ENCODE measurements around the gene TUBB6.
A peak's percentile ranks its signal among the peaks of the same experiment; 100 is the strongest.

The TUBB6 gene

DNA sequence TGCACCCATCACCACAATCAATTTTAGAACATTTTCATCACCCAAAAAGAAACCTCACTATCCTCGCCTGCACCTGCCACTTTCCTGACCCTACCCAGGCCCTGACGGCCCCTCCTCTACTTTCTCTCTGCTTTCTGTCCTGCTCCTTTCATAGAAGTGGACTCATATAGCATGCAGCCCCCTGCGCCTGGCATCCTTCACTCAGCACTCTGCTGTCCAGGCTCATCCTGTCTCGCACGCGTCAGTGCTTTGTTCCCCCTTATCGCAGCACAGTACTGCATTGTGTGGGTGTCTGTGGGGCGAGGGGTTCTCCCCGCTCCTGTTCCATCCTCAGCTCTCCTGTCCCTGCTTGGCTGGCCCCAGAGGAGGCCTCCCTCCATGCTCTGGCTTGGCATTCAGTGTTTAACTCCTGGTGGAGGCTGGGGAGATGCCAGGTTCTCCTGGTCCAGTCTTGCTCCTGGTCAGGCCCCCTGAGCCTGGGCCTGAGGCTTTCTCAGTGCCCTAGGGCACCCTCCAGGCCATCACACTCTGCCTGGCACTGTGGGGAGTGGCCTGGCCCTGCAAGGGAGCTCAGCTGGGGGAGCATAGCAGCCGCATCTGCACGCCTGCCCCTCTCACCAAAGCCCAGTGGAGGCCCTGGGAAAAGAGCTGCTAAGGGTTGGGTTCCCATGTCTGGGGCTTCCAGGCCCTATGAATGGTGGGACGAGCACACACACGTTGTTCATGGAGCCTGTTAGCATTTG lies 6.6 kb upstream of the TUBB6 start:
- DNase-seq (ENCODE audit: low spot score), result no peak
- peaks cover 42% of the 10 kb centered on the region for H3K27me3 Mint-ChIP-seq (ENCODE audit: low read depth)
- no peaks in the 10 kb centered on the region for H3K36me3 Mint-ChIP-seq (ENCODE audit: low read depth)
- H3K4me3 Mint-ChIP-seq, result no peak overlapping the region
- no peaks in the 10 kb centered on the region for H3K4me1 Mint-ChIP-seq (ENCODE audit: low read depth)
- no peaks in the 10 kb centered on the region for H3K9me3 Mint-ChIP-seq
- no peak overlapping the region for H3K27ac Mint-ChIP-seq

- peaks cover 6% of the 10 kb centered on the region for H3K4me1 Mint-ChIP-seq (ENCODE audit: low read depth)
- no peaks in the 10 kb centered on the region for H3K36me3 Mint-ChIP-seq (ENCODE audit: low read depth)
- H3K4me3 Mint-ChIP-seq, result no peak overlapping the region
Measured at GRCh38 chr18:12302391-12303147, 5.5 kb upstream of the TUBB6 start.

GRCh38 chr18:12304351-12305210 lies 3.5 kb upstream of the TUBB6 start:
- Mint-ChIP-seq H3K36me3 (ENCODE audit: low read depth) (peaks cover 2% of the 10 kb centered on the region), H3K4me1 (ENCODE audit: low read depth) (peaks cover 8% of the 10 kb centered on the region), H3K27me3 (ENCODE audit: low read depth) (peaks cover 49% of the 10 kb centered on the region), H3K4me3 (no peak overlapping the region), H3K9me3 (no peaks in the 10 kb centered on the region), H3K27ac (no peak overlapping the region)
- DNase-seq (ENCODE audit: low spot score), result no peak

More at GRCh38 chr18:12302391-12303147, 5.5 kb upstream of the TUBB6 start:
- DNase-seq (ENCODE audit: low spot score), result no peak
- no peak overlapping the region for H3K27ac Mint-ChIP-seq
- no peaks in the 10 kb centered on the region for H3K9me3 Mint-ChIP-seq
- peaks cover 51% of the 10 kb centered on the region for H3K27me3 Mint-ChIP-seq (ENCODE audit: low read depth)

- Mint-ChIP-seq H3K4me3 (no peak overlapping the region), H3K4me1 (ENCODE audit: low read depth) (peaks cover 12% of the 10 kb centered on the region), H3K27me3 (ENCODE audit: low read depth) (peaks cover 45% of the 10 kb centered on the region), H3K27ac (no peak overlapping the region), H3K36me3 (ENCODE audit: low read depth) (peaks cover 5% of the 10 kb centered on the region), H3K9me3 (no peaks in the 10 kb centered on the region)
- DNase-seq (ENCODE audit: low spot score), result no peak
Measured at GRCh38 chr18:12305211-12305610, 2.8 kb upstream of the TUBB6 start.

DNA sequence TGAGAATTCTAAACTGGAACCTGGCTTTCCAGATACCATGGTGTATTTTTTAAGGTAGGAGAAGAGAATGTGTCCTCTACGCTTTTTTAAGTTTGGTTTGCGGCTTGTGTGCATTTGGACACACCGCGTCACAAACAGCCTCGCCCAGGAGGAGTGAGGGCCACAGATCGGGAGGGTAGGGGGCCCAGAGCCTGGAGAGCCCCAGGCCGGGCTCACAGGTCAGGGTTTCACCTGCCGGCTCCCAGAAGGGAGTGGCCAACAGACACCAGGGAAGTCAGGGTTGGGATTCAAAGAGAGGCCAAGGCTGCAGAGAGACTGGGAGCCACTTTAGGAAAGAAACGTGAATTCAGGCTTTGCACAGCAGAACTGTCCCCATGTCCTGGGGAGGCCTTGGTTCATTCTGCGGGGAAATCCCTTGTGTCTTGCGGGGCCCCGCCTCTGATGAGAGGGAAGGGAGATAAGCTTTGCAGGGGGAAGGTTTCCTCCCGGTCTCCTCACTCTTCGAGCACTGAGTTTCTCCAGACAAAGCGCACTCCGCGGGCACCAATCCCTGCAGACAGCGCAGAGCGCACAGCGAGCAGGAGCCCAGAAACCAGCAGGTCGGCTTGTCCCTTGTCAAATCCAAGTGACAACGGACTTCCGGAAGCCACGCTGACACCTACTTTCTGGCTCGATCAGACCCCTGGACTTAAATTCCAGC lies 2.0 kb upstream of the TUBB6 start:
- peaks cover 40% of the 10 kb centered on the region for H3K27me3 Mint-ChIP-seq (ENCODE audit: low read depth)
- H3K4me3 Mint-ChIP-seq, result no peak overlapping the region
- no peak overlapping the region for H3K27ac Mint-ChIP-seq

DNA sequence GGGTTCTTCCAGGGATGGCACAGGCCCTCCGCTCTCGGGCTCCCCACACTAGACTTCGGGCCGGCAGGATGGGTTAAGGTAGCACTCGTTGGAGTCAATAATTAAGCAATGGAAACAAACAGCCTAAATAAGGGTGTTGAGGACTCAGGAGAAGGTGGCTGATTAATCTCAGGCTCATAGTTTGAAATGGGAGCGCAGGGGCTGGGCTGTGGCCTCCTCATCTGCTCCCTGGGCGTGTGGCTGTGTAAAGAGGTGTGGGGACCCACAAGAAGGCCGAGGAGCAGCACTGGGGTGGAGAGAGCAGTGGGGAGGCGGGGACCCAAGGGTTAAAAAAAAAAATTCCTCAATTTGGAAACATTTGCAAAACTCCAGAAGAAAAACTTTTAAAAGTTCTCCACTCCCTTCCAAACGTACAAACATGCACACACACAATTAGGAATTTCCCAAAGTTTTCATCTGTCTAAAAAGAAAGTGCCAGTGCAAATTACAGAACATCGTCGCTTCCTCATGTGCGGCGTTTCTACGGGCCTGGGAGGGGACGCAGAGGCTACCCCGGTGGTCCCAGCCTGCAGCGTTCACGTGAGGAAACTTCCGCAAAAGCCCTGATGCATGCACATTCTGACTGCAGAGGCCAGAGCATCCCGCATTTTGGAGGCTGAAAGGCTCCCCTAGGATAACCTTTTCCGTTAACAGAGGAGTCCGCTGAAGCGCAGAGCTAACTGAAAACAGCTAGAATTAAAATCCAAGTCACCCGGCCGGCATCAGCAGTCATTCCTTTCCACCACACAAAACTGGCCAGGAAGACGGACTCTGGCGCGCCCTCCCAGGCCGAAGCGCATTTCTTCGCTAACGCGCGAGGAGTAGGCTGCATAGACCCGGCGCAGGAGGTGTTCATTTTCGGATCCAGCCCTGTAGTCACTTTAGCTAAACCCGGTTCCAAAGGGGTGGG lies 1.0 kb upstream of the TUBB6 start:
- peak overlapping the region; percentile 57 for H3K27ac Mint-ChIP-seq
- H3K4me3 Mint-ChIP-seq, result peak overlapping the region; percentile 85
- H3K27me3 Mint-ChIP-seq (ENCODE audit: low read depth), result peaks cover 37% of the 10 kb centered on the region
- no peak for DNase-seq (ENCODE audit: low spot score)
- H3K4me1 Mint-ChIP-seq (ENCODE audit: low read depth), result peaks cover 12% of the 10 kb centered on the region
- H3K9me3 Mint-ChIP-seq, result peaks cover 10% of the 10 kb centered on the region
- H3K36me3 Mint-ChIP-seq (ENCODE audit: low read depth), result peaks cover 18% of the 10 kb centered on the region

More for the DNA sequence above, 2.0 kb upstream of the TUBB6 start:
- Mint-ChIP-seq H3K9me3 (peaks cover 3% of the 10 kb centered on the region), H3K4me1 (ENCODE audit: low read depth) (peaks cover 12% of the 10 kb centered on the region), H3K36me3 (ENCODE audit: low read depth) (peaks cover 11% of the 10 kb centered on the region)
- no peak for DNase-seq (ENCODE audit: low spot score)

DNA sequence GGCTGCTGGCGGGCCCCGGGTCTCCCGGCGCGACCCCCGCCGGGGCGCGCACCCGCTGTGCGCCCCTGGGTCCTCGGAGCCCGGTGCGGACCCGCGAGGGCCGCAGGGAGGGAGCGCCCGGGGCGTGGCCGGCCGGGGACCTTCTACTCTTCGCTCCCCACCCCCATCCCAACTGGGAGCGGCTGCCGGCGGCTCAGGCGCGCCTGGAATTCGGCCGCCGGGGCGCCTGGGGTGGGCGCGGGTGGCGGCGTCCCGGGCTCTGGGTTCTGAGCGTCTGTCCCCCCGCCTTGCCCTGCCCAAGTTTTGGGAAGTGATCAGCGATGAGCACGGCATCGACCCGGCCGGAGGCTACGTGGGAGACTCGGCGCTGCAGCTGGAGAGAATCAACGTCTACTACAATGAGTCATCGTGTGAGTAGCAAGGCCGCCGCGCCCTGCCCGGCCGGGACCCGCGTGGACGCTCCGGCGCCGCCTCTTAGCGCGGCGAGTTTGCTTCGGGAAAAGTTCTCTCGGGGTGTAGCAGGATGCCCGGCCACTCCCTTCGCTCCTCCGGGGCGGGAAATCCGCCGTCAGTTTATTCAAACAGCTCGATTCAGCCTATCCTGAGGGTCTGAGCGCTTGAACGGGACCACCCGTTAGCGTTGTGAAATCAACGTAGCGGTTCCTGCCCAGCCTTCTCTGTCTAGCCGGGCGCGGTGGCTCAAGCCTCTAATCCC lies 502 bp downstream of the TUBB6 start:
- Mint-ChIP-seq H3K27ac (no peak overlapping the region), H3K4me1 (ENCODE audit: low read depth) (peaks cover 12% of the 10 kb centered on the region), H3K27me3 (ENCODE audit: low read depth) (peaks cover 37% of the 10 kb centered on the region), H3K36me3 (ENCODE audit: low read depth) (peaks cover 29% of the 10 kb centered on the region), H3K4me3 (peak overlapping the region; percentile 74), H3K9me3 (peaks cover 16% of the 10 kb centered on the region)
- peak; percentile 56 for DNase-seq (ENCODE audit: low spot score)

DNA sequence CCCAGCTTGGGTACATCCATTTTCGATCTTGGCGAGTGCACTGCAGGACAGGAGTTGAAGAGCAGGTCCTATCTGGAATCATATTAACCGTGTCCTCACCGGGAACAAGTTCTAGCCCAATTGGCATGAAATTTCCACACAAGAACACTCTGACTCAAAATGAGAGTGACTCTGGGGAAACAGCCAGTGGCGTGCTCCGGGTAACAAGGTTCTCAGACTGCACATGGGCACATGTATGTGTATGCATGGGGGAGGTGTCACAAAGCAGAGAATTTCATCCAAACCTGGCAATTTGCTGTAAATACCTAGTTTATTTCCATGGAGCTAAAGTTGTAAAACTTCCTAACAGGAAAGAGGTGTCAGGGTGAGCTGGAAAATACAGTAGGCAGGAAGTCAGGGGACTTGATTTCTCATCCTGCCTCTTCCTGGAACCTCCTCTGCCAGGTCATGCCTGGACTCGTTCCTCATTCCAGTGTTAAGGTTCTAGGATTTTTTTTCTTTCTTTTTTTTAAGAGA lies 1.7 kb downstream of the TUBB6 start:
- DNase-seq (ENCODE audit: low spot score), result no peak
- peaks cover 30% of the 10 kb centered on the region for H3K27me3 Mint-ChIP-seq (ENCODE audit: low read depth)
- no peak overlapping the region for H3K27ac Mint-ChIP-seq
- peaks cover 17% of the 10 kb centered on the region for H3K9me3 Mint-ChIP-seq
- peaks cover 29% of the 10 kb centered on the region for H3K36me3 Mint-ChIP-seq (ENCODE audit: low read depth)
- H3K4me3 Mint-ChIP-seq, result peak overlapping the region; percentile 74
- peaks cover 12% of the 10 kb centered on the region for H3K4me1 Mint-ChIP-seq (ENCODE audit: low read depth)

GRCh38 chr18:12310762-12311161 lies 2.7 kb downstream of the TUBB6 start:
- peaks cover 29% of the 10 kb centered on the region for H3K36me3 Mint-ChIP-seq (ENCODE audit: low read depth)
- peaks cover 12% of the 10 kb centered on the region for H3K4me1 Mint-ChIP-seq (ENCODE audit: low read depth)
- H3K27me3 Mint-ChIP-seq (ENCODE audit: low read depth), result peaks cover 26% of the 10 kb centered on the region
- H3K9me3 Mint-ChIP-seq, result peaks cover 17% of the 10 kb centered on the region
- no peak overlapping the region for H3K27ac Mint-ChIP-seq
- H3K4me3 Mint-ChIP-seq, result no peak overlapping the region
- DNase-seq (ENCODE audit: low spot score), result no peak

DNA sequence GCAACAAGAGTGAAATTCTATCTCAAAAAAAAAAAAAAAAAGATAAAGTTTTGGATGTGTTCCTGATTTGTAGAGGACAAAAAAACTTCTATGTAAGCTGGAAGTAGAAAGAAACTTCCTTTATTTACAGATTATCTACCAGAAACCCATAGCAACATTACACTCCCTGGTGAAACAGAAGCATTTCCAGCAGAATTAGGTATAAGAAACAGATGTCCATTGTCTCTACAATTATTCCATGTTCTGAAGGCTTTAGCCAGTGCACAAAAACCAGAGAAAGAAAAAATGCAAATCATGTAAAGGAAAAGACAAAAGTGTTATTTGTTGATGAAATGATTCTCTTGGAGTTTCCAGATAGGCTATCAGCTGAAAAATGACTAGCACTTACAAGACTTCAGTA lies 4.9 kb downstream of the TUBB6 start:
- Mint-ChIP-seq H3K36me3 (ENCODE audit: low read depth) (peaks cover 31% of the 10 kb centered on the region), H3K27me3 (ENCODE audit: low read depth) (peaks cover 7% of the 10 kb centered on the region), H3K4me1 (ENCODE audit: low read depth) (peaks cover 6% of the 10 kb centered on the region), H3K9me3 (peaks cover 17% of the 10 kb centered on the region), H3K27ac (no peak overlapping the region), H3K4me3 (no peak overlapping the region)
- no peak for DNase-seq (ENCODE audit: low spot score)

DNA sequence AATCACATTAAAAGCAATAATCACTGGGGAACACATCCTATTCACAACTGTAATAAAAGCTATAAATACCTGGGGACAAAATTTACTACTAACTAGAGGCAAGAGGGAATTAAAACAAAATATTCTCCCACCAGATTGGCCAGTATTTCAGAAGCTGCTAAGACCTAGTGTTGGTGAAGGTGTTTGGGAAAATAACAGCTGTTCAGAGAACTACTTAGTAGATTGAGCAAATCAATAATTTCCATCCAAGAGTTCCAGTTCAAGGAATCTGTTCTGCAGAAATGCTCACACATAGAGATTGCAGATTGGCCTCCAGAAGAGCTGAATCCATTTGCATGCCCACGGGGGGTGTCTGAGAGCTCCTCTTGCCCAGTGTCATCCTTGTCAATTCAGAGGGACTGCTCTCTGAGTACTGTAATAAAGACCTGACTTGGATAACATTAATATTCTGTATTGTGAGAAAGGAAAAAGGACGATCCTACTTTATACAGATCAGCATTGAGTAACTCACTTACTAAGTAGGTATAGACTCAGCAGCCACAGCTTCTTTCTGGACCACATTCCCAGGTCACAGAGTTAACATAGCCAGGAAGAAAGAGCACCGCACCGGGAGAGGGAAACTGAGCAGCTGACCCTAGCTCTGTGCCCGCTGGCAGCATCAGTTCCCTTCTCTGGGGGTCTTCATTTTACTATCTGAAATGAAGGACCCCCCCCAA lies 5.6 kb downstream of the TUBB6 start:
- Mint-ChIP-seq H3K4me1 (ENCODE audit: low read depth) (peaks cover 6% of the 10 kb centered on the region), H3K36me3 (ENCODE audit: low read depth) (peaks cover 31% of the 10 kb centered on the region), H3K9me3 (peaks cover 17% of the 10 kb centered on the region), H3K4me3 (no peak overlapping the region), H3K27me3 (ENCODE audit: low read depth) (peaks cover 7% of the 10 kb centered on the region), H3K27ac (no peak overlapping the region)
- DNase-seq (ENCODE audit: low spot score), result no peak

Data from T-helper 2 cell treated with Interferon-gamma antibody and Interleukin-4, amounts not matched to agents 5 μg/mL and 100 μg/mL, for 36 hours (primary cell).